ENCODE measurements around the gene SNUPN. TPM values are rescaled to one million over a fixed set of nuclear protein-coding genes. Genes with fewer than 3 reads are reported as not detected.

The SNUPN gene
- total and polyA plus RNA-seq, 2 donors (not counting 1 experiment from before 2014, with no cell fraction given) = 32.1 to 32.7 TPM

DNA sequence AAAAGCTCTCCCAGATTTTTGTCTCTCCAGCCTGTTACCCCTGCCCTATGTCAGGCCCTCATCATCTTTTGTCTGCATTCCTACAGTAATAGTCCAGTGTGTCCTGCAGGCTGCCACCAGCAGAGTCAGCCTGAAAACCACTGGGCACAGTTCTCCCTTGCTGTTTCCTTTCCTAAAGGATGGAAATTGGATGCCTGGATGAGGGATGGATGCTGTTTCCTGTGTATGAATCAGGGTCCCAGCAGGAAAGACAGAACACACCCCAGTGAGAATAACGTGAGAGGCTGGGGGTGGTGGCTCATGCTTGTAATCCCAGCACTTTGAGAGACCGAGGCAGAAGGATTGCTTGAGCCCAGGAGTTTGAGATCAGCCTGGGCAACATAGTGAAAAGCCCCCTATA lies 18.9 kb upstream of the SNUPN start:
- TF ChIP-seq, protein P1, sequence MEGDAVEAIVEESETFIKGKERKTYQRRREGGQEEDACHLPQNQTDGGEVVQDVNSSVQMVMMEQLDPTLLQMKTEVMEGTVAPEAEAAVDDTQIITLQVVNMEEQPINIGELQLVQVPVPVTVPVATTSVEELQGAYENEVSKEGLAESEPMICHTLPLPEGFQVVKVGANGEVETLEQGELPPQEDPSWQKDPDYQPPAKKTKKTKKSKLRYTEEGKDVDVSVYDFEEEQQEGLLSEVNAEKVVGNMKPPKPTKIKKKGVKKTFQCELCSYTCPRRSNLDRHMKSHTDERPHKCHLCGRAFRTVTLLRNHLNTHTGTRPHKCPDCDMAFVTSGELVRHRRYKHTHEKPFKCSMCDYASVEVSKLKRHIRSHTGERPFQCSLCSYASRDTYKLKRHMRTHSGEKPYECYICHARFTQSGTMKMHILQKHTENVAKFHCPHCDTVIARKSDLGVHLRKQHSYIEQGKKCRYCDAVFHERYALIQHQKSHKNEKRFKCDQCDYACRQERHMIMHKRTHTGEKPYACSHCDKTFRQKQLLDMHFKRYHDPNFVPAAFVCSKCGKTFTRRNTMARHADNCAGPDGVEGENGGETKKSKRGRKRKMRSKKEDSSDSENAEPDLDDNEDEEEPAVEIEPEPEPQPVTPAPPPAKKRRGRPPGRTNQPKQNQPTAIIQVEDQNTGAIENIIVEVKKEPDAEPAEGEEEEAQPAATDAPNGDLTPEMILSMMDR (conservative IDR thresholded peaks at IDR 0.05 in 1 of 2, IDR thresholded peaks at IDR 0.05 in 1 of 2; ENCODE audit: low read depth in 1 of 2, low read length in 2 of 2) = no peak
- no peak for TF ChIP-seq EZH2 (IDR thresholded peaks at IDR 0.05; ENCODE audit: low read length, missing control alignments)
- DNase-seq (ENCODE audit: low read depth in 2 of 2) = peak in 1 of 2 donors; percentile 20
- Histone ChIP-seq H3K4me2 (ENCODE audit: extremely low read depth, insufficient read depth, low read length) (no peak overlapping the region), H2AFZ (ENCODE audit: low read length) (no peak overlapping the region), H3K27ac (ENCODE audit: insufficient read depth, low read length) (no peak overlapping the region), H3K36me3 (ENCODE audit: control insufficient read depth, insufficient read depth, low read length) (no peaks in the 10 kb centered on the region), H4K20me1 (ENCODE audit: control insufficient read depth, extremely low read depth, insufficient read depth, low read length) (no peaks in the 10 kb centered on the region), H3K27me3 (ENCODE audit: control insufficient read depth, insufficient read depth, low read length) (no peaks in the 10 kb centered on the region), H3K9me3 (ENCODE audit: control insufficient read depth, insufficient read depth, low read depth, low read length) (no peaks in the 10 kb centered on the region), H3K4me1 (ENCODE audit: control insufficient read depth, extremely low read depth, insufficient read depth, low read length) (peaks cover 7% of the 10 kb centered on the region), H3K9ac (ENCODE audit: insufficient read depth, low read length) (no peak overlapping the region), H3K4me3 (replicated peaks in 1 of 4; ENCODE audit: control extremely low read depth in 1 of 4, insufficient read depth in 1 of 4, low read depth in 3 of 4, low read length in 4 of 4) (no peak overlapping the region), H3K79me2 (ENCODE audit: control insufficient read depth, insufficient read depth, low read length) (peaks cover 29% of the 10 kb centered on the region)

- H3K36me3 ChIP-seq (ENCODE audit: control insufficient read depth, insufficient read depth, low read length) = no peaks in the 10 kb centered on the region
- no peak overlapping the region for H3K4me3 ChIP-seq (replicated peaks in 1 of 4; ENCODE audit: control extremely low read depth in 1 of 4, insufficient read depth in 1 of 4, low read depth in 3 of 4, low read length in 4 of 4)
- H3K4me2 ChIP-seq (ENCODE audit: extremely low read depth, insufficient read depth, low read length) = no peak overlapping the region
- no peaks in the 10 kb centered on the region for H4K20me1 ChIP-seq (ENCODE audit: control insufficient read depth, extremely low read depth, insufficient read depth, low read length)
- H3K27ac ChIP-seq (ENCODE audit: insufficient read depth, low read length) = no peak overlapping the region
- H2AFZ ChIP-seq (ENCODE audit: low read length) = no peak overlapping the region
- H3K27me3 ChIP-seq (ENCODE audit: control insufficient read depth, insufficient read depth, low read length) = no peaks in the 10 kb centered on the region
- TF ChIP-seq, protein P1 (conservative IDR thresholded peaks at IDR 0.05 in 1 of 2, IDR thresholded peaks at IDR 0.05 in 1 of 2; ENCODE audit: low read depth in 1 of 2, low read length in 2 of 2) = no peak
- TF ChIP-seq EZH2 (IDR thresholded peaks at IDR 0.05; ENCODE audit: low read length, missing control alignments) = no peak
- H3K79me2 ChIP-seq (ENCODE audit: control insufficient read depth, insufficient read depth, low read length) = peaks cover 34% of the 10 kb centered on the region
- no peak overlapping the region for H3K9ac ChIP-seq (ENCODE audit: insufficient read depth, low read length)
- no peak for DNase-seq (ENCODE audit: low read depth in 2 of 2)
- H3K4me1 ChIP-seq (ENCODE audit: control insufficient read depth, extremely low read depth, insufficient read depth, low read length) = peaks cover 8% of the 10 kb centered on the region
- H3K9me3 ChIP-seq (ENCODE audit: control insufficient read depth, insufficient read depth, low read depth, low read length) = no peaks in the 10 kb centered on the region
Measured at GRCh38 chr15:75641603-75642002, 16.1 kb upstream of the SNUPN start.

GRCh38 chr15:75641179-75641503 lies 15.6 kb upstream of the SNUPN start:
- Histone ChIP-seq H3K4me1 (ENCODE audit: control insufficient read depth, extremely low read depth, insufficient read depth, low read length) (peaks cover 4% of the 10 kb centered on the region), H3K27me3 (ENCODE audit: control insufficient read depth, insufficient read depth, low read length) (no peaks in the 10 kb centered on the region), H3K79me2 (ENCODE audit: control insufficient read depth, insufficient read depth, low read length) (peaks cover 30% of the 10 kb centered on the region), H4K20me1 (ENCODE audit: control insufficient read depth, extremely low read depth, insufficient read depth, low read length) (no peaks in the 10 kb centered on the region), H3K4me2 (ENCODE audit: extremely low read depth, insufficient read depth, low read length) (no peak overlapping the region), H3K9ac (ENCODE audit: insufficient read depth, low read length) (no peak overlapping the region), H3K9me3 (ENCODE audit: control insufficient read depth, insufficient read depth, low read depth, low read length) (no peaks in the 10 kb centered on the region), H3K36me3 (ENCODE audit: control insufficient read depth, insufficient read depth, low read length) (no peaks in the 10 kb centered on the region), H2AFZ (ENCODE audit: low read length) (no peak overlapping the region), H3K27ac (ENCODE audit: insufficient read depth, low read length) (no peak overlapping the region), H3K4me3 (replicated peaks in 1 of 4; ENCODE audit: control extremely low read depth in 1 of 4, insufficient read depth in 1 of 4, low read depth in 3 of 4, low read length in 4 of 4) (no peak overlapping the region)
- TF ChIP-seq, protein P1 (conservative IDR thresholded peaks at IDR 0.05 in 1 of 2, IDR thresholded peaks at IDR 0.05 in 1 of 2; ENCODE audit: low read depth in 1 of 2, low read length in 2 of 2) = no peak
- no peak for TF ChIP-seq EZH2 (IDR thresholded peaks at IDR 0.05; ENCODE audit: low read length, missing control alignments)
- no peak for DNase-seq (ENCODE audit: low read depth in 2 of 2)
